GM19025 (cell line): Measurements from ENCODE around the gene A3GALT2.

Source experiments
- ATAC-seq: cut with Tn5 transposase; IDR thresholded peaks from one replicate; pipeline ENCODE4 v1.9.1; 2021; ENCODE audit warnings: mild to moderate bottlenecking, low read depth, moderate library complexity; ENCODE audit not compliant: unreplicated experiment

The A3GALT2 gene

DNA sequence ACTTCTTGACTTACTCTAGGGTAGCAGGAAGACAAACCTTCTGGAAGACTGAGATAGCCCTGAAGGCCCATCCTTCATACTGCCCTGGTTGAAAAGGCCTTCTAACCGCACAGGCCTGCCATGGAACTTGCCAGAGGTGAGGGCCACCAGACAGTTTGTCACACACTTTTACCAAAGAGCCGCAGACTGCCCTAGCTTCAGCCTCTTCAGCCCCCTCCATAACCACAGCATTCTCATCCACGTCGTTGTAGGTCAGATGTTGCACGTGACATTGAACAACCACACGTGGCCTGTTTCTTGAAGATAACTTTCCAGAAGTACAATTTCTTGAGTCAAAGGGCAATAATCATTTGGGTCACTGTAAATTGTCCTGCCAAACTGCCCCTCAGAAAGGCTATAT lies 45.7 kb downstream of the A3GALT2 start:
- no peak for ATAC-seq

DNA sequence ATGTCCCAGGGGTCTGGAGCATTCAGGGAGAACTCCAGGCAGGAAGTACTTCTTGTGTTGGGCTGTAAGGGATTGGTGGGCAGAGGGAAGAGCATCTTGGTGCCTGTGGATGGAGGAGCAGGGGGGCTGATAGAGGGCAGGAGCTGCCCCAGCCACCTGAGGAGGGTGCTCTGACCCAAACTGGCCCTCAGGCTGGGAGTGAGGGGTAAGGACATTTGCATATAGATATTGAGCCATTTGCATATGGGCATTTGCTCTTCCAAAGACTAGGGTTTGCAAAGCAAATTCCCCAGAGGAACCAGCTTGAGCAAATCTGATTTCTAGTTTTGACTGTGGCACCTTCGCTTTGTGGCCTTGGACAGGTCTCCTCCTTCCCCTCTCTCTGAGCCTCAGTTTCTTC lies 46.5 kb downstream of the A3GALT2 start:
- no peak for ATAC-seq

DNA sequence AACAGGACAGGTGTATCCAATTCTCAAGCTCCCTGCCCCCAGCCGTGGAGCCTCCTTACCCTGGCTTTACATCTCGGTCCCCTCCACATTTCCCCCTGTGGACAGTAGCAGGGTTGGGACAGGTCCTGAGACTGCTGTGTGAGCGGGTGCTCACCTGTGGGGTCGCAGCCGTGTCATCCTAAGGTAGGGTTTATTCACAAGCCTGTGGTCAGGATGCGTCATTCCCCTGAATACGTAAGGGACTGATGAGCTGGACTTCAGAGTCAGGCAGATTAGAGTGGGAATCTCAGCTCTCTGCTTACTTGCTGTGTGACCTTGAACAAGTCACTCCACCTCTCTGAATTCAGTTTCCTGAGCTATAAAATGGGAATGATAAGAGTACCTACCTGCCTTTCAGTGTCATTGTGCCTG lies 46.9 kb downstream of the A3GALT2 start:
- ATAC-seq, result no peak

DNA sequence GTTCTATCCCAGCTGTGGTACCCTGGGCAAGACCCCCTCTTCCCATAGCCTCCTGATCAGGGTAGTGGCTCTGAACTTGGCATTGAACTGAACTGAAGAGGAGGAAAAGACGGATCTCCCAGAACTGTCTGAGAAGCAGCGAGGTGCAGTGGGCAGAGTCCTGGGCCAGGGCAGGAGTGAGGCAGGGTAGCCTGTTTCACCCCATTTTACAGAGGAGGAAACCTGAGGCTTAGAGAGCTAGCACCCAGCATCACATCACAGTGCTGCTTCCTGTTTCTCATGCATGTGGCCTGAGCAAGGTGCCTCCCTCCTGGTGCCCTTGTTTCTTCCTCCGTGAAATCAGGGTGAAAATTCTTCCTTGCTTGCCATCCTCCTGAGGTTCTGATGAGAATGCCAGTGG lies 47.5 kb downstream of the A3GALT2 start:
- ATAC-seq, result no peak

DNA sequence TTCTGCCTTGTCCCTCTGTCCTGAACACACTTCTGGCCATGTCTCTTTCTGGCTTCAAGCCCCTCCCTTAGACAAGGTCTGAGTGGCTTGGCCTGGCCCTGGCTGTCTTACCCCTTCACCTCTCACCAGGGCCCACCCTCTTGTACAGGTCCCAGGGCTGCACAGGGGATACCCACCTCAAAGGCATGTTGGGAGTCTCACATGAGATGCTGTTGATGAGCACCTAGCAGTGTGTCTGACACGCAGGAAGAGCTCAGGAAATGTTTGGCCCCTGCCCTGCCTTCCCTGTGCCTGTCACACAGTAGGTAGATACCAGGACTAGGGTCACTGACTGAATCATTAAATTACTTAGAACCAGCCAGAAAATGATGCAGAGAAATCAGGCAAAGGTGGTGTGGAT lies 48.0 kb downstream of the A3GALT2 start:
- ATAC-seq, result no peak

DNA sequence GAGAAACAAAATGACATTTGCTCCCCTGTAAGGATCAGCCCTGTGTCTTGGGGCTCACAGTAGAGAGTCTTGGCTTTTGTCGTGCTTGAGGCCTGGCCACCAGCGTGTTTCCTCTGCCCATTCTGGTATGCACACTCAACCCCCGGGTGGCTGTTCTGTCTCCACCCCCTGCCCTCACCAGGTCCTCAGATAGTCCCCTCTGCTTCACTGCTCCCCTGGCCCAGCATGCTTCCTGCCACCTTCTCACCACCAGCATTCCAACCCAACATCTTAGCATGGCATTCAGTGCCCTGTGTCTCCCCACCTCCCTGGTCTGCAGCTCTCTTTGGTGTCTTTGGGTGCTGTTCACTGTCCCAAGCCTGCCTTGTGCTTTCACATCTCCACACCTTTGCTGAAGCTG lies 48.4 kb downstream of the A3GALT2 start:
- ATAC-seq, result no peak

DNA sequence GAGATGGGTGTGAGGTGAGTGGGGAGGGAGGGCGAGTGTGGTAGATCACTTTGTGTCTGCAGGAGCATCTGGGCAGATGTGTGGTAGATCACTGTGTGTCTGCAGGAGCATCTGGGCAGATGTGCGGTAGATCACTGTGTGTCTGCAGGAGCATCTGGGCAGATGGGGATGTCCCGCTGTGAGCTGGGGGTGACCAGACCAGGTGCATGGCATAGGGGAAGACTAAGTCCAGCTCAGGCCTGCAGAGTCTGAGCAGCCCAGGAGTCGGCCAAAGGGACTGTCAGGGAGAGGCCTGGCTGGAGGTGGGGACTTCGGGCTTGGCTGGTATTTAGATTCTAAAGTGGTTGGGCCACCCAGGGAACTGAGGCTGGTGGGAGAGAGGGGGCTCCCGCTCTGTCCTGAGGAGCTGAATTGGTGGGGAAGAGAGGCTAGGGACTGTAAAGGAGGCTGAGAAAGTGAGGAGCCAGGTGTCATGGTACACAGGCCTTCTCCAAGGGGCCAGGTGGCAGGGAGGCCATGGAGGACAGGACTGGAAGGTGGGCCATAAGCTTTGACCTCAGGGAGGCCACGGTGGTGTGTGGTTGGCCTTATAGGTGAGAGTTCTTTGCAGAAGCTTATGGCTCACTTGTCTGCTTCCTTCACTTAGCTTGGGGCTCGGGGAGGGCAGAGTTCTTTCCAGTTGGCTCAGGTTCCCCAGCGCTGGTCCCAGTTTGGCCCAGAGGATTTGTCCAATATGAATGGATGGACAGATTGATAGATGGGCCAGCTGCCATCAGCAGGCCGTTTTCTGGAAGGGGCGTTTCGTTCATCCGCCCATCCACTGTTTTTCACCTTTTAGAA lies 49.0 kb downstream of the A3GALT2 start:
- ATAC-seq, result no peak

DNA sequence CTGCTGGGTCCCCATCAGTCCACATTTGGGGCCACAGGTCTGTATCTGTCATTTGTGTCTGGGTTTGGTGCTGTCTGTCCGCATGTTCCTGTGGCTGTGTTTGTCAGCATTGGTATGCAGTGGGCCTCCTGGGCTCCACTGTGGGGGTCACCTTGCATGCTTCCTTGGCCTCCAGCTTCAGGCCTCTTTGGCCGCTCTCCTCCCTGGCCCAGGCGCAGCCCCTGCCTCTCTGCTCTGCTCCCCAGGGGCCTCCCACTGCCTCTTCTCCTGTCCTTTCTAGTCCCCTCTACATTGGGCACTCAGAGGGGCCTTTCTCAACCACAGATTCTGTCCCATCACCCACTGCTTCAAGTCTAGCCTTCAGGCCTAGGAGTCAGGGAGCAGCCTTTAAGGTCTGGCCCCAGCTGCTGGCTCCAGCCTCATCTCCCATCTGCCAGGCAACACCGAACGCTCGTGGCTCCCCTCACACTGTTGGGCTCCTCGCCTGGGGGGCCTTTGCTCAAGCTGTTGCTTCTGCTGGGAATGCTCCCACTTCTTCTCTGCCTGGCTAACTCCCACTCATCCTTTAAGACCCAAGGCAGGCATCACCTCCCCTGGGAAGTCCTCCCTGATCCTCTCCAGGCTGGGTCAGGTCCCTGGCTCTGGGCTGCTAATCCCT lies 50.0 kb downstream of the A3GALT2 start:
- ATAC-seq, result no peak

DNA sequence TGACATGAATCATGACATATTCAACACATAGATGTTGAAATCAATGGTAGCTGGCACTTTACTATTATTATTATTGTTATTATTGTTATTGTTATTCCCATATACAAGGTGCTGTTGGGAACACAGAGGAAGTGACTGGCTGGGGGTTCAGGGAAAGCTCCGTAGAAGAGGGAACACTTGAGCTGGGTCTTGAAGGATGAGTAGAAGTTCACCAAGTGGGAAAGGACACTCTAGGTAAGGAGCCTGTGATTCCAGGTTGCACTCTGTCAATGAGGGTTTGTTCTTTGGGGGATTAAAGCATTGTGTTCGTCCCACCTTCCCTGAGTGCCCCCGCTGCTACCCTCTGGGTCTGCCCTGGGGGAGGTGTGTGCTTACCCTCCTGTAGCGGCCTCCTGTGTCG lies 50.5 kb downstream of the A3GALT2 start:
- no peak for ATAC-seq

DNA sequence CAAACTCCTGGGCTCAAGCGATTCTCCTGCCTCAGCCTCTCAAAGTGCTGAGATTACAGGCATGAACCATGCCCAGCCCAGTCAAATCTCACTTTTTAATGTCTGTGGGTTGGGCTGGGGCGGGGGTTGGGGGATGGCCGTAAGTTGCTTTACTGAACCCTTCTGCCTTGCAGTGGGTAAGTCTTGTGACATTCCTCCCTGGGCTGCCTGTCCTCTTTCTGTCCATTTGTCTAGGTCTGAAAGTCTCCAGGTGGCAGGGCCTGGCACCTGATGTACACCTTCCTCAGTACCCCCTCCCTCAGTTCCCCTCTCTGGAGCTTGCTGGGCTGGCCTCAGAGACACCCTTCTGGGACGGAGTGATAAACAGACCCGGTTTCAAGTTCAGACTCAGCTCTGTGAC lies 51.3 kb downstream of the A3GALT2 start:
- ATAC-seq, result no peak

DNA sequence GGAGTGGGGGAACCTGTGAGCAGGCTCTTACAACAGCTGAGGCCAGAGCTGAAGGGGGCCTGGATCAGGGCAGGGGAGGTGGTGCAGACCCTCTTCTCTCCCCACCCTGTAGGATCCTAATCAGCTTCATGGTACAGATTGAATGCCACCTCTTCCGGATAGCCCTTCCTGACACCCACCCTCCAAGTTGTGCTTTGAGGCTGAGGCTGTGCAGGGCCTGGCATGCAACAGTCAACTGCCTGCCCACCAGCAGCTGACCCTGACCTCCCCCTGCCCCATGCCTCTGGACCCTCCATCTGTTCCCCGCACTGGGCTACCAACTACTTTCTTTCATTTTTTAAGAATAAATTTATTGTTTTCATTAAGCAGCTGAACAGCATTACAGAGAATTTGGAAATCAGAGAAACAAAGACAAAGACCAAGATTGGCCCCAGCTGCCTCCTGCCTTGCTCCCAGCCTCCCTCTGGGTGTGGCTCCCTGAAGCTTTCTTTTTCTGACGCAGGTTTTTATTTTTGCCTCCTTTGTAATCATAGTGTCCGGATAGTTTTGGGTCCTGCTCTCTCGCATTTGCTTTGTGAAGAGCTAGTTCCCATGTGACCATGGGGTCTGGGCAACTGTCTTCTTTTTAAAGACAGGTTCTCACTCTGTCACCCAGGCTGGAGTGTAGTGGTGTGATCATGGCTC lies 51.8 kb downstream of the A3GALT2 start:
- ATAC-seq, result no peak

DNA sequence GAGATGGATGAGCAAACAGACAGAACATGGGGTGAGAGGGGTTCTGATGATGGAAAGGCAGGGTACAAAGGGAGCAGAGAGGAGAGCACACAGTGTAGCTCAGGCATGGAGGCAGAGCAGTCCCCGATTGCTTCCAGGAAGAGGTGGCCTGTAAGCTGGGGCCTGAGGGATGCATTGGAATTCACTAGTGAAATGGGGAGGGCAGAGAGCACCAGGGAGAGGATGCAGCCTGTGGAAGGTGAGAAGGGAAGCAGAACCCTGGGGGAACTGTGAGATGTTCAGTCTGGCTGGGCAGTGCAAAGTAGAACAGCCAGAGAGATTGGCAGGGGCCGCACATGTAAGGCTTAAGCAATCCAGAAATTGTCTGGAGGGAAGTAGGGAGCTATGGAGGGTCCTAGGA lies 52.4 kb downstream of the A3GALT2 start:
- ATAC-seq, result no peak

DNA sequence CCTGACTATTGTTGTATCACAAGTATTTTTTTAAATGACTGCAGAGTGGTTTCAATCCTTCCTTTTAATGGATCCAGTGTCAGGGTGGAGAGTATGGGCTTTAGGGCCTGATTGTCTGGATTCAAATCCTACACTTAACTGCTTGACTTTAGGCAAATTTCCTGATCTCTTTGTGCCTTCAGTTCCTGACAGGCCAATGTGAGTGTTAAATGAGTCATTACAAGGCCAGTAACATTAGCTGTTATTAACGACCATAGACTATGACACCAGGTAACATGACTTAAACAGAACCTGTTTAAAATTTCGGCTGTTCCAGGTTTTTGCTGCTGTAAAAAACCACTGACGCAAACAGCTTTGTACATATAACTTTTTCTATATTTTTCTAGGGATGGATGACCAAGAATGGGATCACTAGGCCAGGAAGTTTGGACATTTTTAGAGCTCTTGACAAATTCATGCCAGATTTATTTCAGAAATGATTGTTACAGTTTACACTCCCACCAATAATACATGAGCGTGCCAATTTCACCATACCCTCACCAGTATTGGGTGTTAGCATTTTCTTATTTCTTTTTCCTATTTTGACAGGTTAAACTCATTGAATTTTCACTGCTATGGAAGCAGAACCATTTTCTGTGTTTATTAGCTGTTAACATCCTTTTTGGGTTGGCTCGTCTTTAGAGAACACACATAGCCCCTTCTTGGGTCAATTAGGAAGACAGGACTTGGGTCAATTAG lies 53.3 kb downstream of the A3GALT2 start:
- no peak for ATAC-seq

DNA sequence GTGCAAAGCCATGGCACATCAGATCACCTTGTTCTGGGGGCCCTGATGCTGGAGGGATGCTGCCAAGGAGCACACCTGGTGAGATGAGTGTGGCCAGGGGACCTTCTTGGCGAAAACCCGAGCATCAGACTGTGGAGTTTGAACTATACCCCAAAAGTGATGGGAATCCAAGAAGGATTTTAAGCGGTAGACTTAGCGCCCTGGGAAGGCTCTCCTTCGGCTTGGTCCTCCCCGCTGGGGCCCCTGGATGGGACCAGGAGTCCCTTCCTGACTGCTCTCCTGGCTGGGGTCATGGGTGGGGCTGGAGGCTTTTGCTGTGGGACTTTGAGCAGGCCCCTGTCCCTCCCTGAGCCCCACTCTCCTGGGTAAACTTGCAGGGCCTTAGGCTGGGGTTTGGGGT lies 54.1 kb downstream of the A3GALT2 start:
- ATAC-seq, result no peak

DNA sequence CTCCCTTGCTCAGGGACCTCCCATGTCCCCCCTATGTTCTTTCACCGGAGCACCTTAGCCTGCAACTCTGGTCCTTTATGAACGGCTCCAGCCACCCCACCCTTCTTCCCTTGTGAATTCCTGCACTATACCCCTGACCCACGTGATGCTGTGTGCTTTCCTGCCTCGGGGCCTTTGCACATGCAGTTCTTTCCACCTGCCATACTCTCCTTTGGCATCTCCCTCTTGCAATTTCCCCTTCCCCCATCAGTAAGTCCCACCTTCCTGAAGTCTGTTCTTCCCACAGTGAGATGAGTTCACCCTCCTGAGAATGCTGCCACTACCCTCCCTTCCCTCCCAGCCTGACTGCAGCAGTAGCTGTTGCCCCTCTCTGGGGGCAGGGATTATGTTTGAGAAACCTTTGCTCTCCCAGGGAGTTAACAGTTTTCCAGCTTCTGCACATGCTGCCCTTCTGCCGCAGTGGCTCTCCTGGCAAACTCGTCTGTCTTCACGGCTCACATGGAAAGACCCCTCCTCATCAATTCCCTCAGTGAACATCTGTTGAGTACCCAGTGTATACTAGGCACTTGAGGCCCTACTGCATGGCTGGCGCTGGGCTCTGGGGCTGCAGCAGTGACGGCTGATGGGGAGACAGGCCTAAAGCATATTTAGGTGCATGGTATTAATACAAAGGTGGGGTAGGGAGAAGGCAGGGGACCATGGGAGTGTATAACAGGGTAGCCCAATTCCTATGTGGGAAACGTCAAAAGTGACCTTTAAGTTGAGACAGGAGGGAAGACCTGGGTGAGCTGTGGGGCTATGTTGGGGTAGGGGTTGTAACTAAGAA lies 54.9 kb downstream of the A3GALT2 start:
- no peak for ATAC-seq

DNA sequence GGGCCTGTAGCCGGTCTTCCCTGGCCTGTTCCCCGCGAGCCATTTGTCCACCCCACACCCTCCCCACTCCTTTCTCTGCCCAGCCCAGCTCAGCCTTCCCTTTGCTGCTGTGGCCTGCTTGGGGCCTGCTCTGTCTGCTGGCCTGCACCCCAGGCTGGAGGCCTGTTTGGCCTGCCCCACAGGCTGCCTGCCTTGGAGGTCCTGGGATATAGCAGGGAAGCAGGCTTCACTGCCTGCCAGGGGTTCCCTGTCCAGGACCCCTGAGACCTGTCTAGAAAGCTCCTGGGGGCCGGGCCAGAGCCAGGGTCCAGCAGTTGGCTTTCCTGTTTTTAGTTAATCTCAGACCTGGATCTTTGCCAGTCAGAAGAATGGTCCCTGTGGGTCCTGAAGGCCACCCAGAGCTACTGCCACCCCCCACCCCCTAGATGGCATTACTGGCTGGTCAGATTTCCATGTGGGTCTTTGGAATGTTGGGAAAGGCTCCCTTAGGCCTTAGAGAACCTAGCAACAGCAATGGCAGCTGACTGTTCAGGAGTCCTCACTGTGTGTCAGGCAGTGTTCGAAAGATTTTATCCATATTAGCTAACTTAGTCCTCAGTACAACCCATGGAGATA lies 56.9 kb downstream of the A3GALT2 start:
- ATAC-seq, result no peak

DNA sequence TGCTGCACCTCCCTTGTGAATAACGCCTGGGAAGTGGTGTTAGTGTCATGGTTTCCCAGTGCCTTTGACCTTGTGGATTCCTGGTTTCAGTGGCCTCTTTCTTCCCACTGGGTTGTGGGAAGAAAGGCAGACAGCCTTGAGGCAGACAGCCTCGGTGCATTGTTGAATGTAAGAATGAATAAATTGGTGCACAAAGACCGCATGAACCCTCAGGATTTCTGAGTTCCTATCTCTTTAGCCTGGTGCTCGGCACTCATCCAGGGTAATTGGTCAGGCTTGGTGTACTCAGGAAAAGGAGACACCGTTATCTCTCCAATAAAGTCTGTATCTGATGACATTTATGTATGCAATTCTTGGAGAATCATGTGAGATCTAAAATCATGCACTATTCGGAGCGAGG lies 59.6 kb downstream of the A3GALT2 start:
- ATAC-seq, result no peak

DNA sequence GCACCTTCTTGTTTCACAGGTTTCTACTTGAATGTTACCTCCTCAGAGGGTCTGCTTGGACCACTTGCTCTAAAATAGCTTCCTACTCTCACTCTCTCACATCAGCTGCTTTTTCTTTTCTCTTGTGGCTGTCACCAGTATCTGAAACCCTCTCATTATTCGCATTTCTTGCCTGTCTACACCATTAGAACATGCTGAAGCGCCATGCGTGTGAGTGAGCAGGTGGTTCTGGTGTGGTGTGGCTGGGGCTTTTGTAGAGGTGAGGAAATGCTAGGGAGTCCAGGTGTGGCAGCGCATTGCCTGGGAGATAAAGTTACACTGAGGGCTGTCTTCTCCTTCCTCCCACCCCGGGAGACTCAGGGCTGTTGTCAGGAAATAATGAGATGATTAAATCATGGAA lies 60.5 kb downstream of the A3GALT2 start:
- ATAC-seq, result no peak

DNA sequence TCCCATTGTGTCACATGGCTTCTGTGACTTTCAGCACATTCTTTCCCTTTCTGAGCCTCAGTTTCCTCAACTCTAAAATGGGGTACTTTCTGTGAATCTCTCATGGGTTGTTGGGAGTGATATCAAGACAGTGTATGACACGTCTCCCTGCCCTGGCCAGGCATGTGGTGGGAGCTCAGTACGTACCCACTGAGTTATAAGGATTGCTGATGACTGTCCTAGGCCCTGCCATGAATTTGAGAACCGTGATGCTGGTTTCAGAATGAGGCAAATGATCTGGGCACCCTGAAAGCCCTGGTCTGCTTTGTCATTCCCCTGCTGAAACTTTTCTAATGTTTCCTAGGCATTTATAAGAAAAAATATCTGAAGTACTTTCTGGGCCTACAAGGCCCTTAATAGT lies 61.0 kb downstream of the A3GALT2 start:
- no peak for ATAC-seq

DNA sequence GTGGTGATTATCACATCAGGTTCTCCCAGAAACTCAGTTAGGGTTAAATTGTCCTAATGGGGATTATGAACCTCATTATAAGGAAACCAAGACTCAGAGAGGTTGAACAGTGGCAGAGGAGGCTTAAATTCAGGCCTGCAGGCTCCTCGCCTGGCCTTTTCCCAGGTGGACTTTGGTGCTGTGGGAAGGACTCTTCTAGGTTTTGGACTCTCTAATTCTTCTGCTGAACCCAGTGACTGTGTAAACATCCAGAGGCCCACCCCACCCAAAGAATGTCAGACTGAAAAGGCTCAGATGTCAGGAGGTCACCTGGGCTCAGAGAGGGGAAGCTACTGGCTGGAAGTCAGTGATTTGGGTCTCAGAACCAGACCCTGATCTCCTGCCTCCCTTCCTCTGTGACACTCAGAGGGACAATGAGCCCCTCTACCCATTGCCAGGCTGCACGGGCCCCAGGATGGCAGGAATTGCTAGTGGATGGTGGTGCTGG lies 62.1 kb downstream of the A3GALT2 start:
- no peak for ATAC-seq
